HL-60 (cell line): ENCODE results near the gene ITIH1.

Source experiments
- DNase-seq, 2 experiments: peaks; one replicate each; pipeline ENCODE4 v3.0.0-alpha.2; 2010 to 2020; ENCODE audit warnings: low read depth in 1 of 2, low spot score in 1 of 2
- H3K27ac ChIP-seq: fragments of 250-450 bp; sonication (Bioruptor Pico); replicated peaks from 2 replicates; pipeline ENCODE4 v1.5.1; 2020; ENCODE audit warnings: mild to moderate bottlenecking, moderate library complexity
- H3K27me3 ChIP-seq: fragments of 250-450 bp; sonication (Bioruptor Pico); 2 replicates; pipeline ENCODE4 v1.5.1; 2021; ENCODE audit warnings: mild to moderate bottlenecking, moderate library complexity; ENCODE audit not compliant: insufficient read depth, poor library complexity, severe bottlenecking
- H3K4me3 ChIP-seq: replicated peaks from 2 replicates; pipeline ENCODE4 v1.5.1; 2011; ENCODE audit warnings: mild to moderate bottlenecking, control low read depth, low read length; ENCODE audit not compliant: insufficient read depth
- CTCF ChIP-seq: IDR thresholded peaks from one replicate; pipeline ENCODE4 v1.5.1; 2011; ENCODE audit warnings: low read length, control low read depth, inconsistent platforms; ENCODE audit not compliant: insufficient read depth
- GABPA ChIP-seq: IDR thresholded peaks from 2 replicates; pipeline ENCODE4 v1.6.1; 2012; ENCODE audit warnings: low read depth
- POLR2AphosphoS5 ChIP-seq: IDR thresholded peaks from 2 replicates; pipeline ENCODE4 v1.6.1; 2012; ENCODE audit warnings: low read depth
- REST ChIP-seq: IDR thresholded peaks from 2 replicates; pipeline ENCODE4 v1.6.1; 2012; ENCODE audit warnings: low read depth; ENCODE audit not compliant: insufficient replicate concordance
- SPI1 ChIP-seq: IDR thresholded peaks from 2 replicates; pipeline ENCODE4 v1.6.1; 2012; ENCODE audit warnings: low read depth, mild to moderate bottlenecking, borderline replicate concordance

ITIH1 gene

GRCh38 chr3:52798978-52799476 lies 21.6 kb downstream of the ITIH1 start:
- H3K27me3 ChIP-seq, result no peaks in the 10 kb centered on the region
- H3K27ac ChIP-seq, result no peak overlapping the region
- DNase-seq, result peak in 1 of 2 experiments; percentile 13
- TF ChIP-seq SPI1, result no peak
- TF ChIP-seq CTCF, result no peak
- TF ChIP-seq POLR2AphosphoS5, result no peak
- TF ChIP-seq REST, result no peak
- TF ChIP-seq GABPA, result no peak
- H3K4me3 ChIP-seq, result no peak overlapping the region

- Histone ChIP-seq H3K27me3 (no peaks in the 10 kb centered on the region), H3K27ac (no peak overlapping the region), H3K4me3 (no peak overlapping the region)
- no peak for TF ChIP-seq GABPA
- no peak for TF ChIP-seq REST
- no peak for TF ChIP-seq CTCF
- no peak for TF ChIP-seq POLR2AphosphoS5
- no peak for TF ChIP-seq SPI1
- no peak for DNase-seq
Measured at GRCh38 chr3:52800079-52800478, 22.7 kb downstream of the ITIH1 start.

GRCh38 chr3:52801839-52802238 lies 24.4 kb downstream of the ITIH1 start:
- no peak overlapping the region for H3K4me3 ChIP-seq
- no peak overlapping the region for H3K27ac ChIP-seq
- no peak for DNase-seq
- H3K27me3 ChIP-seq, result no peaks in the 10 kb centered on the region
- no peak for TF ChIP-seq POLR2AphosphoS5

- TF ChIP-seq REST (no peak), CTCF (no peak), SPI1 (no peak), POLR2AphosphoS5 (no peak), GABPA (no peak)
- DNase-seq, result no peak
- Histone ChIP-seq H3K27ac (no peak overlapping the region), H3K27me3 (no peaks in the 10 kb centered on the region), H3K4me3 (no peak overlapping the region)
Measured at GRCh38 chr3:52805270-52806039, 28.1 kb downstream of the ITIH1 start.
